BLaER1 (cell line): ENCODE results near the gene NUDT8.
"Not testable (repeated sequence)": the region's sequence is repeated elsewhere in the genome, so short reads cannot be mapped to it uniquely, and the experiment has no call there.

Experiments used
- H3K27ac ChIP-seq: shearing (Covaris generic); formaldehyde crosslinking; 2 replicates; pipeline ENCODE4 v1.8.1; 2022
- H3K27me3 ChIP-seq: shearing (Covaris generic); formaldehyde crosslinking; 2 replicates; pipeline ENCODE4 v1.8.1; 2022
- H3K36me3 ChIP-seq: shearing (Covaris generic); formaldehyde crosslinking; 2 replicates; pipeline ENCODE4 v1.8.1; 2022
- H3K4me1 ChIP-seq: shearing (Covaris generic); formaldehyde crosslinking; 2 replicates; pipeline ENCODE4 v1.8.1; 2022
- H3K4me2 ChIP-seq: shearing (Covaris generic); formaldehyde crosslinking; 2 replicates; pipeline ENCODE4 v1.8.1; 2022
- H3K4me3 ChIP-seq: shearing (Covaris generic); formaldehyde crosslinking; 2 replicates; pipeline ENCODE4 v1.8.1; 2022
- H3K9ac ChIP-seq: shearing (Covaris generic); formaldehyde crosslinking; 2 replicates; pipeline ENCODE4 v1.8.1; 2022
- H3K9me3 ChIP-seq: shearing (Covaris generic); formaldehyde crosslinking; 2 replicates; pipeline ENCODE4 v1.8.1; 2022
- H4K20me1 ChIP-seq: shearing (Covaris generic); formaldehyde crosslinking; 2 replicates; pipeline ENCODE4 v1.8.1; 2022
- Cebpa-rat ChIP-seq: shearing (Covaris generic); IDR thresholded peaks from 2 replicates; pipeline ENCODE4 v1.8.1; 2022

The NUDT8 gene

DNA sequence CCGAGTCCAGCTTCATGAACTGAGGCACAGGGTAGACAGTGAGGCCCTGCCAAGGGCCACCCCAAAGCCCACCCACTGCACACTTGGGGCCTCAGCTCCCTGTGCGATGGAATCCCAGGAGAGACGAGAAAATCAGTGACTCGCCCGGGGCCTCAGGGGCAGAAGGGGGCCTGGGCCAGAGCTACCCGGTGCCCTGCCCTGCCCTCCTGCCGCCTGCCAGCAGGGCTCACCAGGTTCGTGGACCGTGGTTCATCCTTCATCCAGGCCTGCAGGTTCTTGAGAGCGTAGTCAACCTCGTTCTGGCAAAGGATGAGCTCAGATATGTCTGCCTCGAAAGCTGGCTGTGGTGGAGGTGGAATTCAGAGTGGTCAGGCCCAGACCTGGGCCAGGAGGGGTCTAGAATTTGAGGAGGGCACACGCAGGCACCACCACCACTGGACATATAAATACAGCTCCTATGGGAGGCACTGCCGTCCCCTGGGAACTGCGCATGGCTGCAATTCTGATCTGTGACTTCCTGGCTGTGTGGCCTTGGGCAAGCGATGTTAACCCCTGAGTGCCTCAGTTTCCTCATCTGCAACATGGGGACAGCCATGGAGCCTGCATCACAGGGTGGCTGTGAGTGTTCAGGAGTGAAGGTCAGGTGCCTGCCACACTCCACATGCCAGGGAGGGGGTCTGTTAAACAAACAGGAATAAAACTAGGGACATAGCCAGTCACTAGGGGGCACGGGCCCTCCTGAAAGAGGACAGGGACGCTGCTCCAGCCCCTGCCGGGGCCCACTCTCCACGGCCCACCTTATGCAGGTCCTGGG is 37.1 kb upstream of the NUDT8 start:
- no peaks in the 10 kb centered on the region for H3K36me3 ChIP-seq
- H3K27ac ChIP-seq = peak overlapping the region; percentile 28
- H3K4me3 ChIP-seq = no peak overlapping the region
- no peak overlapping the region; the same call in 1 of the 2 replicates for H3K9ac ChIP-seq
- no peaks in the 10 kb centered on the region for H3K9me3 ChIP-seq
- peaks cover 12% of the 10 kb centered on the region; the same call in 1 of the 2 replicates for H4K20me1 ChIP-seq
- peaks cover 63% of the 10 kb centered on the region for H3K4me1 ChIP-seq
- H3K4me2 ChIP-seq = peak overlapping the region; percentile 87
- no peaks in the 10 kb centered on the region for H3K27me3 ChIP-seq
- TF ChIP-seq Cebpa-rat = no peak

DNA sequence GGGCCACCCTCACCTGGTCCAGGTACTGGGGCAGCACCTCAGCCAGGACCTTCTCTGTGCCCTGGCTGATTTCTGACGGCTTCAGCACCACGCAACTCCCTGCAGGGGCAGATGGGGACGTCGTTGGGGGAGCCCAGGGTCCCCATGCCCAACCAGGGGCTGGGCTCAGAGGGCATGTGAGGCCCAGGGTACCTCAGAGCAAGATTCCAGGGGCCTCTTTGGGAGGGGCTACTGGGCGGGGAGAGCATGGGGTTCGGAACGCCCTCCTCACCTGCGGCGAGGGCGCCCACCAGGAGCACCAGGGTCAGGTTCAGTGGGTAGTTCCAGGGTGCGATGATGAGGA is 36.5 kb upstream of the NUDT8 start:
- H3K27ac ChIP-seq = no peak overlapping the region
- peak overlapping the region; percentile 87; the same call in 1 of the 2 replicates for H3K4me2 ChIP-seq
- no peak overlapping the region for H3K9ac ChIP-seq
- no peaks in the 10 kb centered on the region for H3K36me3 ChIP-seq
- no peaks in the 10 kb centered on the region for H3K9me3 ChIP-seq
- no peak overlapping the region for H3K4me3 ChIP-seq
- peaks cover 12% of the 10 kb centered on the region; the same call in 1 of the 2 replicates for H4K20me1 ChIP-seq
- TF ChIP-seq Cebpa-rat = no peak
- peaks cover 61% of the 10 kb centered on the region for H3K4me1 ChIP-seq
- H3K27me3 ChIP-seq = no peaks in the 10 kb centered on the region

DNA sequence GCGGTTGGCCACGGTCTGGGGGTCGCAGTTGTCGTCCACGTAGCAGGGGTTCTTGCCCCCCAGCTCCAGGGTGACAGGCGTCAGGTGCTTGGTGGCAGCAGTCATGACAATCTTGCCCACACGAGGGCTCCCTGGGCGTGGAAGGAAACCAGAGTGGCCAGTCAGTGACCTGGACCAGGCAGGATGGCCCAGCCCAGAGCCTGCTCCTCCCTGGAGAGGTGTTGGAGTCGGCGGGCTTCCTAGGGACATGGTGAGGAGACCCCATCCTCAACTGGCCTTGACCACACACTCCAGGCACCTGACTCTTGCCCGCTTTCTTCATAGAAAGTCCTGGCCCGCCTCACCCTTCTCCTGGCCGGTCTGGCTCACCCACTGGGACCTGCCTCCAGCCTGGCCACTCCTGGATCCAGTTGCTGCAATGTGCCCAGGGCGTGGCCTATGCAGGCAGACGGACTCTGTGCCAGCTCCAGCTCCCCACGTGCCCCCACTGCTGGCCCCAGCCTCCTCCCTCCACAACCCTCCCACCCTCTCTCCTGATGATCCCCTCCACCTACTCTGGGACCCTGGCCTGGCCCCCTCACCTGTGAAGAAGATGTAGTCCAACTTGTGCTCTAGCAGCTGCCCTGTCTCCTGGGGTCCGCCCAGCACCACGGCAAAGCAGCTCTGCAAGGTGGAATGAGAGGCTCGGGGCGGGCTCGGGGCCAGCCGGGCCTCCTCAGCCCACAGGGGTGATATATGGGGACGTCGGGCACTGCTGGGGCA is 36.0 kb upstream of the NUDT8 start:
- Histone ChIP-seq H3K4me1 (peaks cover 55% of the 10 kb centered on the region), H3K36me3 (no peaks in the 10 kb centered on the region), H3K9ac (no peak overlapping the region), H3K4me3 (no peak overlapping the region), H4K20me1 (peaks cover 12% of the 10 kb centered on the region; the same call in 1 of the 2 replicates), H3K27me3 (no peaks in the 10 kb centered on the region), H3K4me2 (peak overlapping the region; percentile 87; the same call in 1 of the 2 replicates), H3K27ac (no peak overlapping the region), H3K9me3 (no peaks in the 10 kb centered on the region)
- TF ChIP-seq Cebpa-rat = no peak

DNA sequence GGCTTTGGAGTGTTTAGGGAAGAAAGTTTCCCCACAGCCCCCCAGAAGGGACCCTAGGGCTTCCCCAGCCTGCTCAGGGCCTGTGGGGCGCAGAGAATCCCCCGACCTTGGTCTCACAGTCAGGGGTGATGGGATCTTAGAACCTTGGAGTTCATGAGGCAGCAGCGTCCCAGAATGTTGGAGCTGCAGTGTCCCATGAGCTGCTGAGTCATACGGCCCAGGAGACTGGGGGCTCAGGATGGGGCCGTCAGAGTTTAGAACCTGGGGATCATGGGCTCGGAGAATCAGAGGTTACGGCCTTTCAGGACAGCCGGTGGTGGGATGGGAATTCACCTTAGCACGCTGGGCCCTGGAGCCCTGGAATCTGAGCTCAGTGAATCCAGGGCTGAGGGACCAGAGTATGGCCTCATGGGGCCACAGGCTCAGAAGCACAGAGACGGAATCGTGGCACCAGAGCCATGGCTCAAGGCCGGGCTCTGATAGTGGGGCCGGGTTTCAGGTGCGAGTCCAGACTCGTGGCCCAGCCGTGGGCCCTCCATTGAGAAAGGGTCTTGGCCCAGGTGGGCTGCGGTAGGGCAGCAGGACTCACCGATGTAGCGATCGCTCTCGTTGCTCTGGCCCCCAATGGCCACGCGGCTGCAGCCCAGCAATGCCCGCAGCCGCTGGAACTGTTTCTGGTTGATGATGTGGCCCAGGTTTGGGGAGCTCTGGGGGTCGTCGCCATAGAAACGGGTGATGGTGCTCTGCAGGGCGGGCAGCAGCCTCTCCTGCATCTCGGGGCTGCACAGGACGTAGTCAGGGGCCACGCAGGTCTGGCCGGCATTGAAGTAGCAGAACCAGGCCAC is 35.2 kb upstream of the NUDT8 start:
- H3K27ac ChIP-seq = no peak overlapping the region
- no peaks in the 10 kb centered on the region for H3K27me3 ChIP-seq
- H3K9ac ChIP-seq = no peak overlapping the region
- no peaks in the 10 kb centered on the region for H3K36me3 ChIP-seq
- H3K4me1 ChIP-seq = peaks cover 48% of the 10 kb centered on the region
- H3K9me3 ChIP-seq = no peaks in the 10 kb centered on the region
- H3K4me2 ChIP-seq = no peak overlapping the region
- H3K4me3 ChIP-seq = no peak overlapping the region
- TF ChIP-seq Cebpa-rat = no peak
- H4K20me1 ChIP-seq = peaks cover 12% of the 10 kb centered on the region; the same call in 1 of the 2 replicates

DNA sequence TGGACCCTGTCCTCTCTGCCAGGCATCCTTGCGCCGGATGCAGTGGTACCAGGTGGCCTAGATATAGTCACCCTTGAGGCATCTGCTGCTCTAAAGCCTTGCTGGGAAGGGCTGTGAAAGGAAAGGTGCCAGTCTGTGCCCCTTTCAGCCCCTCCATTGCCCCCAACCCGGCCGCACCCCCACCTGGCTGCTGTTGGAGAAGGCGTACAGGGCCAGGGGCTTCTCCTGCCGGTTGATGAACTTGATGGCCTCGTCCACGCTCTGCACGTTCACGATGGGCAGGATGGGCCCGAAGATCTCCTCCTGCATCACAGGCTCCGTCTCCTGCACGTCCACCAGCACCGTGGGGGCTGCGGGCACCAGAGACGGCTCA is 34.5 kb upstream of the NUDT8 start:
- Histone ChIP-seq H3K4me2 (no peak overlapping the region), H4K20me1 (peaks cover 12% of the 10 kb centered on the region; the same call in 1 of the 2 replicates), H3K9ac (no peak overlapping the region), H3K27me3 (no peaks in the 10 kb centered on the region), H3K4me3 (no peak overlapping the region), H3K4me1 (peaks cover 46% of the 10 kb centered on the region), H3K36me3 (no peaks in the 10 kb centered on the region), H3K9me3 (no peaks in the 10 kb centered on the region), H3K27ac (no peak overlapping the region)
- TF ChIP-seq Cebpa-rat = no peak

DNA sequence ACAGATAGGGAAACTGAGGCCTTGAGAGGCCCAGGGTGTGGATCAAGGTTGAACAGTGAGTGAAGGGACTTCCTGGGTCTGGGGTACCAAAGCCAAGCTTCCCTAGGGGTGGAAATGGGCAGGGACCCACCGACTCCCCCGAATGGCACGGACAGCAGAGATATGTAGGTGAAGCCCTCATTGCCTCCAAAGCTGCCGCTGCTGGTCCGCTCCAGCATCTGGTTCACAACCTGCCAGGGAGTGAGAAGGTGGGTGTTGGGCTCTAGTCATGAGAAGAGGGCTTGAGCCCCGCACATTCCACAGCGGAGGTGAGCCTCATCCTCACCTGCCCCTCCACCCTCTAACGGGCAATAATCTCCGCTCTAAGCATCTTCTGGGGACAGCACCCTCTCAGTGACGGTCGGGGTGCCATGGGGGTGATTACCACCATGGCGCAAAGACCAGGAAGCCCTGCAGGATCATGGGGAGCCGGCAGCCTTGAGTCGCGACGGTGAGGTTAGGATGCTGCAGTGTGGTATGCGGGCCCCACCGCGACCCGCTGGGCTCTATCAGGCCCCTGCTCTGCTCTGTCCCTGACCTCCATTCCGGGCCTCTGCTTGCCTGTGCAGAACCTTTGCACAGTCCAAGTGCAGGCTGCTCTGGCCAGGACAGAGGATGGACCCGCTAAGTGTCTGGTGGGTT is 33.9 kb upstream of the NUDT8 start:
- no peaks in the 10 kb centered on the region for H3K36me3 ChIP-seq

DNA sequence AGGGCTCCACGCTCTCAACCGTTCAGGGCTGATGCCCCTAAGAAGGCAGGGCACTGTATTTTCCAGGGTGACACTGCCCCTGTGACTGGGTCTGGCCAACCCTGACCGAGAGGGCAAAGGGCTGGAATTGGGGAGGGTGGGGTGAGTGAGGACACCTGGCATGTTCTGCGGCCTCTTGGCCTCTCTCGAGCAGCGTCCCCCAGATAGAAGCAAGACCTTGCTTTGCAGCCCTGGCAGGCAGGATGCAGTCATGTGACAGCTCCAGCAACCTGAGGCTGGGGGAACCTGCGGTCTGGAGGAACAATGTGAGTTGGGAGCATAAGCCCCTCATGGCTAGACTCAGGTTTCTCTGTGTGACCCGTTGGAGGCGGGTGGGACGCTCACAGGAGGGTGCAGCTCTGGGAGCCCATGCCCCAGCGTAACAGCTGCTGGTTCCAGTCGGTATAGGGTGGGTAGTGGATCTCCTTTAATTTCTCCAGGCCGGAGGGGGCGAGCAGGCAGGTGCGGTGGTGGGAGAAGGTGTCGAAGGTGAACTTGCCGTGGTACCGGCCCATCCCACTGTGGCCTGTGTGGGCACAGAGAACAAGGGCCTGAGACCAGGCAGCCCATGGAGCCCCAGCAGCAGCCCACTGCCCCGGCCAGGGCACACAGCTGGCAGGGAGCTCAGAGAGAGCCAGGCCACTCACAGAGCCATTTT is 33.2 kb upstream of the NUDT8 start:
- H3K4me2 ChIP-seq = no peak overlapping the region
- H4K20me1 ChIP-seq = peaks cover 12% of the 10 kb centered on the region; the same call in 1 of the 2 replicates
- no peaks in the 10 kb centered on the region for H3K27me3 ChIP-seq
- H3K27ac ChIP-seq = no peak overlapping the region
- H3K4me3 ChIP-seq = no peak overlapping the region
- H3K4me1 ChIP-seq = peaks cover 42% of the 10 kb centered on the region
- TF ChIP-seq Cebpa-rat = no peak
- peaks cover 4% of the 10 kb centered on the region; the same call in 1 of the 2 replicates for H3K9me3 ChIP-seq
- H3K9ac ChIP-seq = no peak overlapping the region
- H3K36me3 ChIP-seq = no peaks in the 10 kb centered on the region

More for the DNA sequence above, 33.9 kb upstream of the NUDT8 start:
- no peak for TF ChIP-seq Cebpa-rat
- Histone ChIP-seq H3K9ac (no peak overlapping the region), H3K27me3 (no peaks in the 10 kb centered on the region), H3K4me2 (no peak overlapping the region), H3K4me3 (no peak overlapping the region), H3K9me3 (no peaks in the 10 kb centered on the region), H3K27ac (no peak overlapping the region), H3K4me1 (peaks cover 46% of the 10 kb centered on the region), H4K20me1 (peaks cover 12% of the 10 kb centered on the region; the same call in 1 of the 2 replicates)

DNA sequence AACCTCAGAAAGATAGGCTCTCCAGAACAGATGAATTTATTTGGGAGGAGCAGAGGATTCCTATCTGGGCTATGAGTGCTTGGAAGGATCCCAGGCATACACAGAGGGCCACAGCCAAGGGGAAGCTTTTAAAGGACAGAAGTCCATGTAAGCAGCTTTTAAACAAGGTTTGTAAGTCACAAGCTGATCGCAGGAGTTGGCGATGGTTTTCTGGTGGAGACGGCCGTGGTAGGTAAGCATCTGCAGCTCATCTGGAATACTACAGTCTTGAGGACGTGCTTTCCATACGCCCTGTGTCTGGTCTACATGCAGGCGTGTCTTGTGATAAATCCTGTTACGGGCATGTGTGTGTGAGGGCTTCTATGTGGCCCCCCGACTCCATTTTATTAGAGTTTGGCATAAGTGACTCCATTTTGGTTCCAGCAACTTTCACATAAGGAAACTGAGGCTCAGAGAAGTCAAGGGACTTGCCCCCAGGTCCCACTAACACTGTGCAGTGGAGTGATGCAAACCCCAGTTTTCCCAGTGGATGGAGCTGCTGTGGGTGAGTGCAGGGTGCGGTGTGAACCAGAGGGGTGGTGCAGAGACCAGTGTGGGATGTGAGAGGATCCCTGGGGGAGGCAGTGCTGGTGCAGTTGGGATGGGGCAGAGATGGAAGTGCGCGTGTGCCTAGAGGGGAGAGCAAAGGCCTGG is 32.6 kb upstream of the NUDT8 start:
- H3K4me3 ChIP-seq = no peak overlapping the region
- no peak overlapping the region for H3K4me2 ChIP-seq
- no peaks in the 10 kb centered on the region for H3K27me3 ChIP-seq
- H4K20me1 ChIP-seq = peaks cover 7% of the 10 kb centered on the region; the same call in 1 of the 2 replicates
- no peak for TF ChIP-seq Cebpa-rat
- H3K9ac ChIP-seq = no peak overlapping the region
- H3K9me3 ChIP-seq = peaks cover 11% of the 10 kb centered on the region
- H3K36me3 ChIP-seq = no peaks in the 10 kb centered on the region
- H3K27ac ChIP-seq = no peak overlapping the region
- H3K4me1 ChIP-seq = peaks cover 35% of the 10 kb centered on the region

DNA sequence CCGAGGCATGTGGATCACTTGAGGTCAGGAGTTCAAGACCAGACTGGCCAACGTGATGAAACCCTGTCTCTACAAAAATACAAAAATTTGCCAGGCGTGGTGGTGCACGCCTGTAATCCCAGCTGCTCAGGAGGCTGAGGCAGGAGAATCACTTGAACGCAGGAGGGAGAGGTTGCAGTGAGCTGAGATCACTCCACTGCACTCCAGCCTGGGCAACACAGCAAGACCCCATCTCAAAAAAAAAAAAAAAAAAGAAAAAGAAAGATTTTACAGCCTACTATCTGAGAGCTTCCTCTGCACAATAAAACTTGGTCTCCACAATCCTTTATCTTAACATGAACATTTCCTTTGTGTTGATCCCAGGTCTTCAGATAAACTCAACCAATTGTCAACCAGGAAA is 31.0 kb upstream of the NUDT8 start:
- not testable (repeated sequence) for H3K27me3 ChIP-seq, H3K36me3 ChIP-seq, H3K27ac ChIP-seq, H3K9ac ChIP-seq, H4K20me1 ChIP-seq, H3K4me2 ChIP-seq, H3K4me3 ChIP-seq
- Histone ChIP-seq H3K9me3 (peaks cover 27% of the 10 kb centered on the region), H3K4me1 (peaks cover 19% of the 10 kb centered on the region)

DNA sequence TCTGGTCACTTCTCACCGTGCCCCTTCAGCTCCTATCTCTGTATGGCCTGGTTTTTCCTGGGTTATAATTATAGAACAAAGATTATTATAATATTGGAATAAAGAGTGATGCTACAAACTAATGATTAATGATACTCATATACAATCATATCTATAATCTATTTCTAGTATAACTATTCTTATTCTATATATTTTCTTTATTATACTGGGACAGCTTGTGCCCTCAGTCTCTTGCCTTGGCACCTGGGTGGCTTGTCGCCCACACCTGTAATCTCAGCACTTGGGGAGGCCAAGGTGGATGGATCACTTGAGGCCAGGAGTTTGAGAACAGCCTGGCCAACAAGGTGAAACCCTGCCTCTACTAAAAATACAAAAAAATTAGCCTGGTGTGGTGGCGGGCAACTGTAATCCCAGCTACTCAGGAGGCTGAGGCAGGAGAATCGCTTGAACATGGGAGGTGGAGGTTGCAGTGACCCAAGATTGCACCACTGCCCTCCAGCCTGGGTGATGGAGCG is 30.0 kb upstream of the NUDT8 start:
- not testable (repeated sequence) for H3K27me3 ChIP-seq, H3K9ac ChIP-seq, H3K4me2 ChIP-seq, H4K20me1 ChIP-seq, H3K27ac ChIP-seq, H3K36me3 ChIP-seq, H3K4me3 ChIP-seq
- Histone ChIP-seq H3K9me3 (peaks cover 37% of the 10 kb centered on the region), H3K4me1 (peaks cover 16% of the 10 kb centered on the region)
